COR-L47 (cell line): ENCODE measurements around the gene DNAJC11.
"Not testable (repeated sequence)": the region's sequence is repeated elsewhere in the genome, so short reads cannot be mapped to it uniquely, and the experiment has no call there.

Source experiments
- DNase-seq: peaks from one replicate; lab custom pipeline; 2025; lab: John Stamatoyannopoulos, UW

DNAJC11 gene, protein sequence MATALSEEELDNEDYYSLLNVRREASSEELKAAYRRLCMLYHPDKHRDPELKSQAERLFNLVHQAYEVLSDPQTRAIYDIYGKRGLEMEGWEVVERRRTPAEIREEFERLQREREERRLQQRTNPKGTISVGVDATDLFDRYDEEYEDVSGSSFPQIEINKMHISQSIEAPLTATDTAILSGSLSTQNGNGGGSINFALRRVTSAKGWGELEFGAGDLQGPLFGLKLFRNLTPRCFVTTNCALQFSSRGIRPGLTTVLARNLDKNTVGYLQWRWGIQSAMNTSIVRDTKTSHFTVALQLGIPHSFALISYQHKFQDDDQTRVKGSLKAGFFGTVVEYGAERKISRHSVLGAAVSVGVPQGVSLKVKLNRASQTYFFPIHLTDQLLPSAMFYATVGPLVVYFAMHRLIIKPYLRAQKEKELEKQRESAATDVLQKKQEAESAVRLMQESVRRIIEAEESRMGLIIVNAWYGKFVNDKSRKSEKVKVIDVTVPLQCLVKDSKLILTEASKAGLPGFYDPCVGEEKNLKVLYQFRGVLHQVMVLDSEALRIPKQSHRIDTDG

DNA sequence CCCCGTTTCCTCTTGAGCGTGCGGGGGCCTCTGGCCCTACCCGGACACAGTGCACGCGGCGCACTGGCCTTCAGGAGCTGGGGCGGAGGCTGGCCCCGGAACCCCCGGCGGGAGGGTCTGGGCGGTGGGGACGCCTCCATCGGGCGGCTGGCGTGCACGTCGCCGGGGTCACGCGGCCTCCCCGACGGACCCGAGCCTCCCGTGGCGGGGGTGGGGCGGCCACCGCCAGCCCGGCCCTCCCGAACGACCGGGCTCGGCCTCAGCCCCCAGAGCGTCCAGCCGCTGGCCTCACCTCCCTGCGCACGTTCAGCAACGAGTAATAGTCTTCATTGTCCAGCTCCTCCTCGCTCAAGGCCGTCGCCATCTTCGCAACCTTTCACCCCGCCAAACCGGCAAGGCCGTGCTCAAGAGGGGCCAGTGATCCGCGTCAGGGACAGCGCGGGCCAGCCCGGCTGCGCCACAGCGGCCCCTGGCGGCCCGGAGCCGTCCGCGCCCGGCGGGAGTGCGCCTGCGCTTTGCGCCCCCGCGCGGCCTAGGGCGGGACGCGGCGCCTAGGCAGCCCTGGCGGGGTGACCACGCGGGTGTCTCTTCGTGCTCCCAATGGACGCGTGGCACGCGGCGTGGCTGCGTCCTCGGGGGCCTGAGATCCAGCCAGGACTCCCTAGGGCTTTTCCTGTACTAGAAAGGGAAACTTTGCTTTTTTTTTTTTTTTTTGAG is at the start of gene DNAJC11:
TSS of gene DNAJC11 (minus strand) at position 380 of the 717 bp plus-strand sequence. CDS start at position 364, 16 bp downstream.
- peak; percentile 84 for DNase-seq

DNA sequence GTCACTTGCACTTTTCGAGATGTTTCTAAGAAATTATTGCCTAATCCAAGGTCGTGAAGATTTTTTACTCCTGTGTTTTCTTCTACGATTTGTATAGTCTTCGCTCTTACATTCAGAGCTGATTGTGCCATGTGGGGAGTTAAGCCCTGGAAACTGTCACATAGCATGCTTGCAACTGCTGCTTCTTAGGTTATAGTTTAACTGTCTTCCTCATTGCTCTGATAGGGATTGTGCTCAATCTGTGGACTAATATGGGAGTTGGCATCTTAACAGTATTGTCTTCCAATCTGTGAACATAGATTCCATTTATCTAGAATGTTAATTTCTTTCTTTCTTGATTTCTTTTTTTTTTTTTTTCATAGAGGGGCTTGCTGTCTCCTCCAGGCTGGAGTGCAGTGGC is 48.9 kb upstream of the DNAJC11 start:
- DNase-seq: no peak

DNA sequence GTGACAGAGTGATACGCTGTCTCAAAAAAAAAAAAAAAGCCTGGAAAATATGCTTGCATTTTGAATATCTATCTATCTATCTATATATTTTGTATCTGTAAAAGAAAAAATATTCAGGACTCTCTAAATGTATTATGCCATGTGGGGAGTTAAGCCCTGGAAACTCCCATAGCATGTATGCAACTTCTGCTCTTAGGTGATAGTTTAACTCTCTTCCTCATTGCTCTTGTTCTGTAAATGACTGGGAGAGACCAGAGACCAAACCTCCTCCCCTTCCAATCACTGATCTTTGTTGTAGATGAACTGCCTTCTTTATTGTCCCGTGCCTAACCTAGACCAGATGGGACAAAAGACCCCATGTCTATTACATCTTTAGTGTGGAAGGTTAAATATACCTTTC is 46.1 kb upstream of the DNAJC11 start:
- DNase-seq: no peak

DNA sequence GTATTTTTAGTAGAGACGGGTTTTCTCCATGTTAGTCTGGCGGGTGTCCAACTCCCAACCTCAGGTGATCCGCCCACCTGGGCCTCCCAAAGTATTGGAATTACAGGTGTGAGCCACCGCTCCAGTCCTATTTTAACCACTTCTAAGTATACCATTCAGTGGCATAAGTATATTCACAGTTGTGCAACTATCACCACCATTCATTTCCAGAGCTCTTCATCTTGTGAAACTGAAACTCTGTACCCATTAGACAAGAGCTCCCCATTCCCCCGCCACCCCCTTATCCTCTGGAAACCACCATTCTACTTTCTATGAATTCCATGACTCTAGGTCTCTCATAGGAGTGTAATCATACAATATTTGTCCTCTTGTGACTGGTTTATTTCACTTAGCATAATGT is 43.5 kb upstream of the DNAJC11 start:
- no peak for DNase-seq

DNA sequence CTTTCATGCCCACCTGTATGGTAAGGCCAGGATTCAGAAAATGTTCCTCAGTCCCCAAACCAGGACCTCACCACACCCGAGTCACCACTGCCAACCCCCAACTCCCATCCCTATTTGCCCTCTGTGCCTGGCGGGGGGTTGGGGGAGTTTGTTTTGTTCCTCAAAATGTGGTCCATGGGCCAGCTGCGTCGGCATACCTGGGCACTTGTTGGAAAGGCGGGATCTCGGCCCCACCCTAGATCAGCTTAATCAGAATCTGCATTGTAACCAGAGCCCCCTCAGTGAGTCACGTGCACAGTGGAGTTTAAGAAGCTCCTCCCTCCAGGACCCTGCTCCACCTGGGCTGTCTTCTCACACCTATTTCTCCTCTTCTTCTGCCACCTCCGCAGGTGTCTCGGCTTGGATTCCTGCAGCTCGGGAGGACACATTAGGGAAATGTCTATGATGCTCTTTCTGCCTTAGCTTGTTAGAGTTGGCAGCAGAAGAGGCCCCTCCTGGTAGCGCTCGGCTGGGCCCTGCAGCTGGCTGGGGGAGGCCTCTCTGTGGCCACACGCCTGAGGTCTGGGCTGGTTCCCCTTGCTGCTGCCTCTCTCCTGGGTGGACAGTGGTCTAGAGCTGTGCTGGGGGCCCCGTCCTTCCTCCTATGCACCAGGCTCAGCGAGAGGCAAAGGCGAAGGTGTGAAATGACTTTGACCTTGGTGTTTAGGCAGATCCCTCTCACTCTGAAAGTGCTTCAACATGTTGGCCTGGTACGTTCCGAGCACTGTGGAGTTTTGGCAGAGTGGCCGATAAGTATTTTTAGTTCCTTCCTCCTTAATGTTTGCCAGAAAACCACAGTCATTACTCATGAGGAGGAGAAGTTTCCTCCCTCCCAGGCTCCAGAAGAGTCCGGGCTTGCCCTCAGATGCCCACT is 41.8 kb upstream of the DNAJC11 start:
- no peak for DNase-seq

DNA sequence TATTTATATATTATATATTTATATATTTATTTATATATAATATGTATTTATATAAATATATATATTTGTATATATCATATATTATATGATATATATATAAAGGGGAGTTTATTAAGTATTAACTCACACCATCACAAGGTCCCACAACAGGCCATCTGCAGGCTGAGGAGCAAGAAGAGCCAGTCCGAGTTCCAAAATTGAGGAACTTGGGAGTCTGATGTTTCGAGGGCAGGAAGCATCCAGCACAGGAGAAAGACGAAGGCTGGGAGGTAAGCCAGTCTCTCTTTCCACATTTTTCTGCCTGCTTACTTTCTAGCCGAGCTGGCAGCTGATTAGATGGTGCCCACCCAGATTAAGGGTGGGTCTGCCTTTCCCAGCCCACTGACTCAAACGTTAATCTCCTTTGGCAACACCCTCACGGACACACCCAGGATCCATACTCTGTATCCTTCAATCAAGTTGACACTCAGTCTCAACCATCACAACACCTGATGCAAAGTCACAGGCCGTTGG is 41.1 kb upstream of the DNAJC11 start:
- DNase-seq: not testable (repeated sequence)

DNA sequence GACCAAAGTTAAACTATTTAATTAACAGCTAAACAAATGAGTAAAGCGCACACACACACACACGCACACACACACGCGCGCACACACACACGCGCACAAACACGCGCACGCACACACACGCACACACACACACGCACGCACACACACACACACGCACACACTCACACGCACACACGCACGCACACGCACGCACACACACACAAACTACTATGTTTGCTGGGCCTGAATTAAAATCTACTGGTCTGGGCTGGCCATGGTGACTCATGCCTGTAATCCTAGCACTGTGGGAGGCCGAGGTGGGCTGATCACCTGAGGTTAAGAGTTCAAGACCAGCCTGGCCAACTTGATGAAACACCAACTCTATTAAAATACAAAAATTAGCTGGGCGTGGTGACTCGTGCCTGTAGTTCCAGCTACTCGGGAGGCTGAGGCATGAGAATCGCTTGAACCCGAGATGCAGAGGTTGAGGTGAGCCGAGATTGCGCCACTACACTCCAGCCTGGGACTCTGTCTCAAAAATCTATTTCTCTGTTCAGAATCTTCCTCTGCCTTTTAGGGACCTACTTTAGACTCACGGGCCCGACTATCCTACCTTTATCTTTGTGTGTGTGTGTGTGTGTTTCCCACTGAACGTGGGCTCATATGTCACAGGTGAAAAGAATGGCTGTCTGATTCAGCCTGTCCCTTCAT is 37.5 kb upstream of the DNAJC11 start:
- no peak for DNase-seq

DNA sequence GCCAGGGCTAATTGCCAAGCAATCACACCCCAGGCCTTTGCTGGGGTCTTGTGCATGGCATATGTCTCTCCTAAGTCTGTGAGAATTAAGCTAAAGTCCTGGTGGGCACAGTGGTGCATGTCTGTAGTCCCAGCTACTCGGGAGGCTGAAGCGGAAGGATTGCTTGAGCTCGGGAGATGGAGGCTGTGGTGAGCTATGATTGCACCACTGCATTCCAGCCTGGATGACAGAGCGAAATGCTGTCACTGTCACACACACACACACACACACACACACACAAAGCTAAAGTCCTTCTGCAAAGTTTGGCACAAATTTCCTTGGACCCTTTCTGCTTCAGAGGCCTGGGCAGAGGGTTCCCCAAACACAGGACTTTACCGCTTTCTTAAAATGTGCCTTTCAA is 31.3 kb upstream of the DNAJC11 start:
- DNase-seq: no peak

DNA sequence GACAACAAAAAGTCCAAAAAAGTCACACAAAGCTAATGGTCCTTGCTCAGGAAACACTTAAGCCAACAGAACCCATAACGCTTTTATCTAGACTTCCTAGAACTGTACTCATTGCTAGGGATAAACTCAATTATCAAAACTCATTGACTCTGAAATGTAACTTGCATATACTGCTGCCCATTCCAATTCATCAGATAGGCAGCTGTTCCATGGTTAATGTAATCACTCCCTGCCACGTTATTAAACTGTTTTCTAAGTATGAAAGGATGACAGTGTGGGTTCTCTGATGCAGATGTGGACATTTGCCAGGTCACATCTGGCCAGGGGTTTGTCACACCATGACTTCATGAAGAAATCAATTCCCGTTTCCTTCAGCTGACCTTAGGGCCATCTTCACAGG is 30.3 kb upstream of the DNAJC11 start:
- DNase-seq: no peak

DNA sequence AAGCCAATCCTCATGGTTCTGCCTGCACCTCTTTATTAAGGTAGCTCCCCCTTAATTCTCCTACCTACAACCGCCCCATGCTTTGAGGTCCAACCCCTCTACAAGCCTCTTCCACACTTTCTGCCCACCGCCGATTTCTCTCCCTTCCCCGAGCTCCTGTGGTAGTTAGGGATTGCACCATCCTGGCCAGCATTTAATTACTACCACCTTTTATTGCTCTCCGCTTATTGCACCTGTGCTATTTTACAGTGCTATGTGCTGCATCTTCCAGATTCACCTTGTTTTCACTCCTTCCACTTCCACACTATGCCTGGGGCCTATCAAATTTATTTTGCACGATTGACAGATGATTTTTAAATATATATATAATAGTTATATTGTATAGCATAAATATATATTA is 29.3 kb upstream of the DNAJC11 start:
- no peak for DNase-seq

DNA sequence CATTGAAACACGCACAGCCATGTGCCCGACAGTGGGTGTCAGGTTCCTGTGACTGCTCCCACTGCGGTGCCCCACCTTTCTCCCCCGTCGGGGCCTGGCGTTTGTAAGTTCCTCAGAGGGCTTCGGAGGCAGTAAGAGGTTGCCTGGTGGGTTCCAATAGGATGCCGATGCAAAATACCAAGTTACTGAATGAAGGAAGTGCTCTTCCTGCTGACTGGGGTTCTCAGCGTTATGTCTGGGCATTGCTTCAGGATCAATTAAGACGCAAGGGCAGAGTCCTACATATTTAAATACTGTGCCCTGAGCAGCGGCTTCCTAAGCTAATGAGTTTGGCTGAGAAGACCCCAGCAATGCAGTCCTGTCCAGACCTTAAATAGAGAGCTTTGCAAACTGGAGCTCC is 28.9 kb upstream of the DNAJC11 start:
- DNase-seq: no peak

DNA sequence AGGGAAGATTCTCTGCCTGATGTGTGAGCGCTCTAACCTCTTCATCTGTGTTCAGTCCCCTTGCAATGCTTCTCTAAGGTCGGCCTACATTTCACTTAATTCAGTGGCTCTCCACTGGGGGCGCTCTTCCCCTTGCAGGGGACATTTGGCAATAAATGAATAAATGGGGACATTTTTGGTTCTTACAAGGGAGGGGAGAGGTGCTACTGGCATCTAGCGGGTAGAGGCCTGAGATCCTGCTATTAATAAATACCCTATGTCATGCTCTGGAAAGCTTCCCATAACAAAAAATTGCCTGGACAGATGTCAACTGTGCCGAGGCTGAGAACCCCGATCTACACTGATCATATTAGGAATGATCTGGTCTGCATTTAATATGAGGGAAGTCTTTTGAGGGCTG is 25.9 kb upstream of the DNAJC11 start:
- DNase-seq: peak; percentile 35

DNA sequence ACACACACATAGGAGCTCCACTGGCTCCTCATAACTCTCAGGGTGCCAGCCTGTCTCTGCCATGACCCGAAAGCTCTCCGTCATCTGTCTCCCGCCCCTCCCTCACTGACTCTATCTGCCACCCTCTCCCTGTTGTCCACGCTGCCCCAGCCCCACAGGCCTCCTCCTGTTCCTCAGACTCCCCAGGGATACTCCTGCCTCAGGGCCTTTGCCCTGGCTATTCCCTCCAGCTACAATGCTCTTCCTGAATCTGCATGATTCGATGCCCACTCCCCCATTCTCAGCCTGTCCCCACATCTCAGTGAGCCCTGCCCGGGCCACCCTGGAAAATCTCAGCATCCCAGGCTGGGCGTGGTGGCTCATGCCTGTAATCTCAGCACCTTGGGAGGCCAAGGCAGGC is 24.6 kb upstream of the DNAJC11 start:
- no peak for DNase-seq

DNA sequence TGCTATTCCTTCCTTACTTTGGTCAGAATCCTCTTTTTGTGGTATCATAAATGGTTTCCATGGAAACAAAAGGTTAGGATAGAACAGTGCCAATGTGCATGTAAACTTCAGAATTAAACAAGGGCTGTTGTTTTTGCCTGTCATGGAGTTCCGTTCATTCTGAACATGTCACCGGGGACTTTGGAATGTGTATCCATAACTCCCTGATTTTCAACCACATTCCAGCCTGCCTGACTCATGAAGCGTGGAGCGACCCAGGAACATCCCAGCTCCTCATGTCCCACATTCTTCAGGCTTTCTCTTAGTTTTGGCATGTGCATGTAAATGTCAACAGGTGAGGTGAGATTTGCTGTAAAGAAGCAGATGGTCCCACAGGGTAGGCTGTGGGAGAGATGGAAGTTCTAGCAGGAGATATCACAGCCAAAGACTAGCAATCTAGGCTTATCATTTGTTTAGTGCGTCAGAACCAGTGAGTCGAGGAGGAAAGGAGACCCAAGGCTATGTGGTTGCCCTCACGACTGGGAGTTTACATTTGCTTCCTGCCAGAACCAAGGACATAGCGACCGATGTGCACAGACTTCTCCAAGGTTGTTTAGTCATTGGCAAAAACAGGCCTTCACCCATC is 23.0 kb upstream of the DNAJC11 start:
- DNase-seq: no peak

DNA sequence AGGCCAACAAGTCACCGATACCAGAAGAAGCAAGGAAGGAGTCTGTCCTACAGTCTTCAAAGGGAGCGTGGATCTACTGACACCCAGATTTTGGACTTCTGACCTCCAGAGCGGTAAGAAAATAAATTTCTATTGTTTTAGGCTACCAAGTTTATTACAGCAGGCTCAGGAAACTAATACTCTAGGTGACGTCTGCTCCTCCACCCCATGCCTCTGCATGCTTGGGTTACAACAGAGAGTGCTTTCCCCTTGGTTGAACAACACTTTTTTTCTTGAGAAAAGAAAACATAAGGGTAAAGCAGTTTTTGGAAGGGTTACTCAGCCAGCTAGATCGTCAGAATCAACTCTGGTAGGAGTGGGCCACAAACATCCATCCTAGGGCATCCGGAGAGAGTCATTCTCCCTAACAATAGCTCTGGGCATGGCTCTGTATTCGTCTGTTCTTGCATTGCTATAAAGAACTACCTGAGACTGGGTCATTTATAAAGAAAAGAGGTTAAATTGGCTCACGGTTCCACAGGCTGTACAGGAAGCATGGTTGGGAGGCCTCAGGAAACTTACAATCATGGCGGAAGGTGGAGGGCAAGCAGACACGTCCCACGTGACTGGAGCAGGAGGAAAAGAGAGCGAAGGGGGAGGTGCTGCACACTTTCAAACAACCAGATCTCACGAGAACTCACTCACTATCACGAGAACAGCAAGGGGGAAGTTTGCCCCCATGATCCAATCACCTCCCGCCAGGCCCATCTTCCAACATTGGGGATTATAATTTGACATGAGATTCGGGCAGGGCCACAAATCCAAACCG is 22.2 kb upstream of the DNAJC11 start:
- DNase-seq: no peak

DNA sequence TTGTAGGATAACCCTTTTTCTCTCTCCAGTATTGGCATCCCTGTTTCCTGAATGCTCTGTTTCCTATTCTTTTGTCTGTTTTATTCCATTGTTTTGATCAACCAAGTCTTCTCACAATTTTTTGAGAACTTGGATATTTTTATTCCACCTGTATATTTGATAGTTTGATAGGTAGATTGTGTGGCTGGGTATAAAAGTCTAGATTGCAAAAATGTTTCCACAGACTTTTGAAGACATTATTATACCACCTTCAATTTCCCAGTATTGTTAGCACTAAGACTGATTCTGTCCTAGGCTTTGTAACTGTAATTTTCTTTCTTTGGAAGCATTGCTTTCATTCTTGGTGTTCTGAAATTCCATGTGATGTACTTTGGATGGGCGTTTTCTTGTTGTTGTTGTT is 9.6 kb upstream of the DNAJC11 start:
- DNase-seq: no peak

DNA sequence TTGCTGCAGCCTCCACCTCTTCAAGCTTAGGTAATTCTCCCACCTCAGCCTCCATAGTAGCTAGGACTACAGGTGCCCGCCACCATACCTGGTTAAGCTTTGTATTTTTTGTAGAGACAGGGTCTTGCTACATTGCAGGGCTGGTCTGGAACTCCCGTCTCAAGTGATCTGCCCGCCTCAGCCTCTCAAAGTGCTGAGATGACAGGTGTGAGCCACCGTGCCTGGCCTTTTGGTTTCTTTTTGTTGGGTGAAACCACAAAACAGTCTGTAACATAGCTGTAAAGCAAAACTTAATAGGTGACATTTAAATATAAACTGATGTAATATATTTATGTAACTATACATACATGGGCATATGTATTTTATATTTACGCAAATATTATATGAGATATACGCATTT is 3.1 kb upstream of the DNAJC11 start:
- DNase-seq: no peak

DNA sequence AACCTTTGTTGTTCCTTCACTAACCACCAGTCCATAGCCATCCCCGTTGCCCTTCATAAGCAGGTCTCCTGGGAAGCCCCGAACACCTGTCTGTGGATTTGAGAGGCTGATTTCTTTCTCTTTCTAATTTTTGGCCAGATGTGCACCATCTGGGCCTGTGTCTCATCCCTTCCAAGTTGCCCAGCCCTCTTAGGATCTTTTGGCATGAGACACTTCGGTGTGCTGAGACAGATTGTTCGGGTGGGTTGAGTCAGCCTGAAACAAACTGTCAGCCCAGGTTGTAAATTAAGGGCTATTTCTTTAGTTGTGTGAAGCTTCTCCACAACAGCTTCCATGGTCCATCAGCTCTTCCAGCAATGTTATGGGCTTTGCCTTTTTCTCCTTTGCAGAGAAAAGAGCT is 1.4 kb upstream of the DNAJC11 start:
- no peak for DNase-seq

DNA sequence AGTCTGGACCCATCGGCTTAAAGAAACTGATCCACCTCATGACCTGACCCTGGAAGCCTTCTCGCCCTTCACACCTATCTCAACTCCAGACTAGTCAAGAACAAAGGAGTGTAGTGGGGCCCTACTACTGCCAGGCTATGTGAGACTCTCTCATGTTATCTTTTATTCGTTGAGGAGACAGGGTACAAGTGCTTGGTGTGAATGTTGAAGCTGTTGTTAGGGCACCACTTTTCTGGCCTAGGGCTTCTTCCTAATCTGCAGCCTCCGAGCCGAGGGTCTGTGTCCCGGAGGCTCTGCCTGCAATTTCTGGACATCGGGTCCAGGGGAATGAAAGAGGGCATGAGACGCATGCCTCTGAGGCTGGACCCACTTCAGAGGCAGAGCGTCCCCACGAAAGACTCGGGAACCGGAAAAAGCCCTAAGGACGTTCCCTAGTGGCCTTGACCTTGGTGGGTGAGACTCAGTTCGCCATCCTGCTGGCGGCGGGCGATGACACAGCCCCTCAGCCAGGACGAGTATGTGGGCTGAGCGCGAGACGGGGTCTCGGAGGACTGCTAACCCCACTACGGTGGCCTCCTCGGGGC is 671 bp downstream of the DNAJC11 start:
- DNase-seq: no peak

DNA sequence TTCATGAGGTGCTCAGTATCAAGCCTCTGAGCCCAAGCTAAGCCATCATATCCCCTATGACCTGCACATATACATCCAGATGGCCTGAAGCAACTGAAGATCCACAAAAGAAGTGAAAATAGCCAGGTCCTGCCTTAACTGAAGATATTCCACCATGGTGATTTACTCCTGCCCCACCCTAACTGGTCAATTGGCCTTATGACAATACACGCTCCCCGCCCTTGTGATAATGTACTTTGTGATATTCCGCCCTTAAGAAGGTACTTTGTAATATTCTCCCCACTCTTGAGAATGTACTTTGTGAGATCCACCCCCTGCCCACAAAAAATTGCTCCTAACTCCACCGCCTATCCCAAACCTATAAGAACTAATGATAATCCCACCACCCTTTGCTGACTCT is 1.7 kb downstream of the DNAJC11 start:
- not testable (repeated sequence) for DNase-seq
